Stimulated activated CD4-positive, alpha-beta T cell treated with anti-CD3 and anti-CD28 coated beads, Interleukin-4, amount 100 ng/mL, for 1 hour (primary cell): ENCODE measurements around the gene TCOF1.
A peak's percentile ranks its signal among the peaks of the same experiment; 100 is the strongest.

ENCODE experiments used
- DNase-seq: peaks from one replicate; pipeline ENCODE4 v3.0.0-alpha.2; 2020

The TCOF1 gene

GRCh38 chr5:150436141-150436680, 78.7 kb downstream of the TCOF1 start:
- DNase-seq, result peak; percentile 90

- no peak for DNase-seq
Observed at GRCh38 chr5:150438873-150439546, 81.5 kb downstream of the TCOF1 start.

- DNase-seq, result no peak
Observed at GRCh38 chr5:150440948-150441812, 83.7 kb downstream of the TCOF1 start.

- no peak for DNase-seq
Observed at GRCh38 chr5:150441813-150442698, 84.6 kb downstream of the TCOF1 start.

GRCh38 chr5:150442699-150443080, 85.2 kb downstream of the TCOF1 start:
- no peak for DNase-seq

GRCh38 chr5:150443242-150444075, 86.0 kb downstream of the TCOF1 start:
- no peak for DNase-seq

- no peak for DNase-seq
Observed at GRCh38 chr5:150444770-150445169, 87.3 kb downstream of the TCOF1 start.

- DNase-seq, result no peak
Observed at GRCh38 chr5:150446088-150446487, 88.6 kb downstream of the TCOF1 start.

- no peak for DNase-seq
Observed at GRCh38 chr5:150446583-150446982, 89.1 kb downstream of the TCOF1 start.

- no peak for DNase-seq
Observed at GRCh38 chr5:150447188-150447587, 89.7 kb downstream of the TCOF1 start.

- no peak for DNase-seq
Observed at GRCh38 chr5:150448334-150448733, 90.8 kb downstream of the TCOF1 start.

- no peak for DNase-seq
Observed at GRCh38 chr5:150448952-150449516, 91.5 kb downstream of the TCOF1 start.
